Activated naive CD8-positive, alpha-beta T cell treated with anti-CD3 and anti-CD28 coated beads for 36 hours (primary cell): ENCODE measurements around the gene AP3S2. TPM values are rescaled to one million over a fixed set of nuclear protein-coding genes. Genes with fewer than 3 reads are reported as not detected.

Experiments
- DNase-seq: peaks from one replicate; pipeline ENCODE4 v3.0.0; 2021
- H3K27ac Mint-ChIP-seq: one replicate; pipeline ENCODE4 v1.8.0; 2022; ENCODE audit warnings: mild to moderate bottlenecking, moderate library complexity, mixed read lengths
- H3K27me3 Mint-ChIP-seq: one replicate; pipeline ENCODE4 v1.8.0; 2022; ENCODE audit warnings: mild to moderate bottlenecking, mixed read lengths
- H3K36me3 Mint-ChIP-seq: one replicate; pipeline ENCODE4 v1.8.0; 2021; ENCODE audit warnings: mild to moderate bottlenecking, mixed read lengths
- H3K4me1 Mint-ChIP-seq: one replicate; pipeline ENCODE4 v1.8.0; 2021; ENCODE audit warnings: mixed read lengths
- H3K4me3 Mint-ChIP-seq: one replicate; pipeline ENCODE4 v1.8.0; 2022; ENCODE audit warnings: mild to moderate bottlenecking, moderate library complexity, mixed read lengths
- H3K9me3 Mint-ChIP-seq: one replicate; pipeline ENCODE4 v1.8.0; 2022; ENCODE audit warnings: mixed read lengths
- total RNA-seq, 2 experiments: library from RNA; stranded (reverse); gene quantifications; one replicate each; pipeline ENCODE4 v1.2.3, GENCODE V29; 2021

Gene AP3S2
- total RNA-seq, 2 experiments from 2014 or later, result 16.2 to 20.8 TPM

DNA sequence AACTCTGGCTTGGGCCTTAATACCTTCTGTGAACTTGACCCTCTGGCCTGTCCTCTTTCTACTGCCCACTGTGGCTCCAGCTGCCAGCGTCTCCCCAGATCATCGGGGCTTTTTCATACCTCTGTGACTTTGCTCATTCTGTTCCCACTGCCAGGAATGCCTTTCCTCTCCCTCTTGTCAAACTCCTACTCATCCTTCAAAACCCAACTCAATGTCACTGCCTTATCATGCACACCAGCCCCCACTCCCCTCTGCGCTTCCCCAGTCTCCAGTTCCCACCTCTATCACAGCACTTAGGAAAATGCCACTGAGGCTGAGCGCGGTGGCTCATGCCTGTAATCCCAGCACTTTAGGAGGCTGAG, 84.0 kb downstream of the AP3S2 start:
- DNase-seq, result no peak
- H3K4me3 Mint-ChIP-seq, result no peak overlapping the region
- H3K27ac Mint-ChIP-seq, result no peak overlapping the region
- no peaks in the 10 kb centered on the region for H3K9me3 Mint-ChIP-seq
- H3K4me1 Mint-ChIP-seq, result peaks cover 2% of the 10 kb centered on the region
- H3K36me3 Mint-ChIP-seq, result no peaks in the 10 kb centered on the region
- H3K27me3 Mint-ChIP-seq, result peaks cover 19% of the 10 kb centered on the region

DNA sequence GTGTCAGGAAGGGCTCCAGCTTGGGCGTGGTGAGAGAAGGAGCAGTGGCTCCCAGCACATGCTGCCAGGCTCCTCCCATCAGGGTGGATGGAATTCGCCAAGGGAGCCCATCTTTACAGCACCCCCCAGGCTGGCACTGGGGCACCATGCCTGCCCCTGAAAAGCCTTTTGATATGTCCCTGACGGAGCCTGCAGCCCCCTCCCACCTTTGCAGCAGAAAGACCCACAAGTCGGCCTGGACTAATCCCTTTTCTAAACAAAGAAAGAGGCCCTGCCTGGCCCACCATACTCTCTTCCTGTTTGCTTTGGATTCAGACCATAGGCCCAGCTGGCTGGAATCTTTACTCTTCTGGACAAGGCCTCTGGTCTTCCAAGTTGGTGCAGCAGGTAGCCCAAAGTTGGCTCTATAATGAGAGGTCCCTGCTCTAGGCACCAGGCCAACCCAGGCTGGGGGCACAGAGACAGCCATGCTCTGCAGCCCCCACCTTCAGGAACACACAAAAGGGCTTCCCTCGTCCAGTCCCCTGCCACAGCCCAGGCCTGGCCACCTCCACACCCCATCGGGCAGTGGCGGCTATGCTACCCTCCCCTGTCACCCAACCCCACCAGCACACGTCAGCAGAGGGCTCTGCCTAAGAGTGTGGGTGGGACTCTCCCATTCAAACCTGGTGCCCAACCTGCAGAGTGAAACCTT, 84.6 kb downstream of the AP3S2 start:
- no peak for DNase-seq
- no peaks in the 10 kb centered on the region for H3K9me3 Mint-ChIP-seq
- no peak overlapping the region for H3K27ac Mint-ChIP-seq
- H3K27me3 Mint-ChIP-seq, result peaks cover 17% of the 10 kb centered on the region
- H3K4me1 Mint-ChIP-seq, result peaks cover 2% of the 10 kb centered on the region
- no peaks in the 10 kb centered on the region for H3K36me3 Mint-ChIP-seq
- no peak overlapping the region for H3K4me3 Mint-ChIP-seq

DNA sequence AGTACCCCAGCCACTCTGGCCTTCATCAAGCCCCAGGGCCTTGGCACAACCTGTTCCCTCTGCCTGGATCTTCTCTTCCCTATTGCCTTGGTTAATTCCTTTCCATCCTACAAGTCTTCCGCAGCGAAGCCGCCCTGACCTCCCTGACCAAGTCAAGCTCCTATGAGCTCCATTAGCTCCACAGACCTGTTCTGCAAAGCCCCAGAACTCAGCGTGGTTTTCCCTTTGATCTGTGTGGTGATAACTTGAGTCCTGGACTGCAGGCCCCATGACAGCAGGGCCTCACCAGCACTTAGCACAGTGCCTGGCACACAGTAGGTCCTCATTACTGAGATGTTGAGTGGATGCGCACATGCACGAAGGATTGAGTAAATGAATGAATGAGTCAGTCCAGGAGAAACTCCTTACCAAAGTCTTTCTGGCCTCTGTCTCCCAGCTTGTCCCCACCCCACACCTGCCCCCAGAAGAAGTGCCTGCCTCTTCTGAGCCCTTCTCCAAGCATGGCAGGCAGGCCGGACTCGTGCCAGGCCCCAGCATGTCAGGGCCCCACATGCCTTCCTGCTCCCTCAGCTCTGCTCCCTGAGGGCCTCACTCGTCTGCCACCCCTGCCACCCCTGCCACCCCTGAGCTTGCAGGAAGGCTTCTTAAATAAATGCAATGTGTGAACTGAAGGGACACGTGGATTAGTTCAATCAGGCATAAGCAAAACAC, 85.5 kb downstream of the AP3S2 start:
- no peaks in the 10 kb centered on the region for H3K9me3 Mint-ChIP-seq

DNA sequence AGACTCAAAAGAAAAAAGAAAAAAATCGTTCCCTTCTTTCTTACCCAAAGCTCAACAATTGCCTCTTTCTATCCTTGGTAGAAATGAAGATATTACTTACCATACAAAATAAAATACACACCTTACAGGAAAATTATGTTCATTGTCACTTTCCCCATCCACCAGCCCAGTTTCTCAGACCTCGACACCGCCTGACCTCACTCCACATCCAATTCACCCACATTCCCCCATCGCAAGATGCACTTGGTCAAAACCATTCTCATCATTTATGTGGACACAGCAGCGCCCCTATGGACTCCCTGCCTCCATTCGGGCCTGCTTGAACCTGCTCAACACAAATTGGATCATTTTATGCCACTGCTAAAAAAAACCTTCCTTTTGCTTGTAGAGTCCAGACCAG, 86.1 kb downstream of the AP3S2 start:
- no peak overlapping the region for H3K27ac Mint-ChIP-seq
- no peaks in the 10 kb centered on the region for H3K36me3 Mint-ChIP-seq
- H3K4me3 Mint-ChIP-seq, result no peak overlapping the region
- H3K4me1 Mint-ChIP-seq, result no peaks in the 10 kb centered on the region
- H3K27me3 Mint-ChIP-seq, result peaks cover 3% of the 10 kb centered on the region
- DNase-seq, result no peak
- no peaks in the 10 kb centered on the region for H3K9me3 Mint-ChIP-seq

More for the DNA sequence above, 85.5 kb downstream of the AP3S2 start:
- H3K27me3 Mint-ChIP-seq, result peaks cover 9% of the 10 kb centered on the region
- no peaks in the 10 kb centered on the region for H3K4me1 Mint-ChIP-seq
- no peak overlapping the region for H3K4me3 Mint-ChIP-seq
- no peak overlapping the region for H3K27ac Mint-ChIP-seq
- no peak for DNase-seq
- no peaks in the 10 kb centered on the region for H3K36me3 Mint-ChIP-seq

DNA sequence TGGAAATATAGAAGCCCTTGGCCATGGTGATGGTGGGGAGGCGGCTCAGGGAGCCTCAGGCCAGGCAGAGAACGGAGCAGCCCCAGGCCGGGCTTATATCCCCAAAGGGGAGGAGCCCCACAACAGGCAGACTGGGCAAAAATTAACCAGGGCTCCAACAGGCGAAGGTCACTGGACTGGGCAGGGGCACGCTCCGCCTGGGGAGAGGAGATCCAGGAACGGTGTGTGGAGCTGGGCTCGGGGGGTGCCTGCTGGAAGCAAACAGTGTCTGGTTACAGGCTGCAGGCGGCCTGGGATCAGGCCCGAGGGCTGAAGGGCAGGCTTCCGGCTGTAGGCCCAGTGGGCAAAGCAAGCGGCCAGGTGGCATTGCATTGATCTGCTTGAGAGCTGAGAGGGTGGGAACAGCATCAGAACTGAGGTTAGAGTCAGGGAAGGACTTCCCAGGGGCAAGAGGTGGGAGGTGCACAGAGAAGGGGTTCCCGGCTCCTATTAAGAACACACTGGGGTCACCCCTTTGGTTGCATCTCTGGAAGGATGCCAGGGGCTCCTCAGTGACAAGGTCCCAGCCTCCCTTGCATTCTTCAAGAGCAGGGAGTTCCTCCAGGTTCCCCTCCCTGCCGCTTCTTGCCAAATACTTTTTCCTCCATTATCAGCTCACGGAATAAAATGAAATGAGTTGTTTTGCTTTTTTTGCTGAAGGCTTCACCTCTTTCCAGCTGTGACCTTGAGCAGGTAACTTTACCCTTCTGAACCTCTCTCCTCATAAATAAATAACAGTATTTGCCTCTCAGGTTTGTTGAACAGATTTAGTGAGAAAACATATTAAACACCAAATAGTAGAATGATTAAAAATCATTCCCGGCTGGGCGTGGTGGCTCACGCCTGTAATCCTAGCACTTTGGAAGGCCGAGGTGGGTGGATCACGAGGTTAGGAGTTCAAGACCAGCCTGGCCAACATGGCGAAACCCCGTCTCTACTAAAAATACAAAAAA, 86.9 kb downstream of the AP3S2 start:
- no peak for DNase-seq
- Mint-ChIP-seq H3K36me3 (no peaks in the 10 kb centered on the region), H3K27ac (no peak overlapping the region), H3K4me1 (no peaks in the 10 kb centered on the region), H3K27me3 (peaks cover 5% of the 10 kb centered on the region), H3K4me3 (no peak overlapping the region), H3K9me3 (no peaks in the 10 kb centered on the region)

DNA sequence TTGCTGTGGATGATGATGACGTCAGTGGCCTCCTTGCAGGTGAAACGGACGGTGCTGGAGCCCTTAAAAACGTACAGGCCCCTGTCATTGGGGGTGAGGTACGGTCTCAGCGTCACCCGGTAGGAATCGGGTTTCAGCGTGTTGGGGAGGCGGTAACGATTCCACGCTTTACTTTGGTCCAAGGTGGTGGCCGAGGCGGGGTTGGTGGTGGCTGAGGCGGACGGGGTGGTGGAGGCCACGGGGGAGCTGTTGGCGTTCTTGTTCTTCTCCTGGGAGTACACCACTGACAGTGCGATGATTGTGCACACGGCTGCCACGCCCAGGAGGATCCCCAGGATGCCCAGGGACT, 87.6 kb downstream of the AP3S2 start:
- no peak for DNase-seq
- H3K9me3 Mint-ChIP-seq, result no peaks in the 10 kb centered on the region

DNA sequence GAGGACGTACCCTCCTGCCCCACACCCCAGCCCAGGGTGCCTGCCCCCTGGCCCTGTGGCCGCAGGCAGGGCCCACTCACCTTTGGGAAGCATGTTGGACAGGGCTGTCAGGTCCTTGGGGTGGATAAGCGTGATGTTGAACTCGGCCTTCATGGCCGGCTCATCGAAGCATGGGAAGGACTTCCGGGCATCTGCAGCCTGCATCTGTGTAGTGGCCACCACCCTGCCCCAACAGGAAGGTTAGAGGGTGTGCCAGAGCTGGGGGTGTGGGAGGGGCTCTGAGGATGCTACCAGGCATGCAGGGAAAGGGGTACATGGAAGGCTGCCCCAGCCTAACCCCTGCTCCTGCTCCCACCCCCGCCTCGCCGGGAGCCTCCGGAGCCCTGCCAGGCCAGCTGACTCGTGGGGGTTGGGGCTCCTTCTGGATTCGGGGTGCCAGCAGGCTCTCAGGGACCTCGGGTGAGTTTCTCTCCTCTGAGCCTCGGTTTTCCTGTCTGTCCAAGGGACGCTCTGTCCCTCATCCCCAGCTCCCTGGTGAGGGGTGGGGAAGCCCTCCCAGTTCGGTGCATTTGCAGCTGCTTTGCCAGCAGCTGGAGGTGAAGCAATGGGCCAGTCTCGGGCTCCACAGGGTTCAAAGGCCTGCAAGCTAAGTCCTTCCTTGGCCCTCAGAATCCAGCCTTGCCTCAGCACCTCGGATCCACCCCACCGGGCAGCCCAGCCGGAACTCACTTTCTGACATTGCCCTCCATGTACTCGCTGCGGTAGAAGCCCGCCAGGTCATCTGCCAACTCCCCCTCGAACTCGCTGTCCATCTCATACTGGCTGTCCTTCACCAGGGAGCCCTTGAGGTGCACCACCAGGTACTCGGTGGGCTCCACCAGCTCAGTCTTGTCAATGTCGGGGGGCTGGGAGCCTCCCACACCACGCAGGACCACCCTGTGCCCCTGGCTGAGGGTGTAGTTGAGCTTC, 88.3 kb downstream of the AP3S2 start:
- no peak overlapping the region for H3K4me3 Mint-ChIP-seq
- no peak for DNase-seq
- no peaks in the 10 kb centered on the region for H3K4me1 Mint-ChIP-seq
- no peaks in the 10 kb centered on the region for H3K9me3 Mint-ChIP-seq
- peaks cover 5% of the 10 kb centered on the region for H3K27me3 Mint-ChIP-seq
- no peak overlapping the region for H3K27ac Mint-ChIP-seq
- no peaks in the 10 kb centered on the region for H3K36me3 Mint-ChIP-seq

More for the DNA sequence above, 87.6 kb downstream of the AP3S2 start:
- Mint-ChIP-seq H3K27me3 (peaks cover 5% of the 10 kb centered on the region), H3K4me3 (no peak overlapping the region), H3K36me3 (no peaks in the 10 kb centered on the region), H3K27ac (no peak overlapping the region), H3K4me1 (no peaks in the 10 kb centered on the region)

DNA sequence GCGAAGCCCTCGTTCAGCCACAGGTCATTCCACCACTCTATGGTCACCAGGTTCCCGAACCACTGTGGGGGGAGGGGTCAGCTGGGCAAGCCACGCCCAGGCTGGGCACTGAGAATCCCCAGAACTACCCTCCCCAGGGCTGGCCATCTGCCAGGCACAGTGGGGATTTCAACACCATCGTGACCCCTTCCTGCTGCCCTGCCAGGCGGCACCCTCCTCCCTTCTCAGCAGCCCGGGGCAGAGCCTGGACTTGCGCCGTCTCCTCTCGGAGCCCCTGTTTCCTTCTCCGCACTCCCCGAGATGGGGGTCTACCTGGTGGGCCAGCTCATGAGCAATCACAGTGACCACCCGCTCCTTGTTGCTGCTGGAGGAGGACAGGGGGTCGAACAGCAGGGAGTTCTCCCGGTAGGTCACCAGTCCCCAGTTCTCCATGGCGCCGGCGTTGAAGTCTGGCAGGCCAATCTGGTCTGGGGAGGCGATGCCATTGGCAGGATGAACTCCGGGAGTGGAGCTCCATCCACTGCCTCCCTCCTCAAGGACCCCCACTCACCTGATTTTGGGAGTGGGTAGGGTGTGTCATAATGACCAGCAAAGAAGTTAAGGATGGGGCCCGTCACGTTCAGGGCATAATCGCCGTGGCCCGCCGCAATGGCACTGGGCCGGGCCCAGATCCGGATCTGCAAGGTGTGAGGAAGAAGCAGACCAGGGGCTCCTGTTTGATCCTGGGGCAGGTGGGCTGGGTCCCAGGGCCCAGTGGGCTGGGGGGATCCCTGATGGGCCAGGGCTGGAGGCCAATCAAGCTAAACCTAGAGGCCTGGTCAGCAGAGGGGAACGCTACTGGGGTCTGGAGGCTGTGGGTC, 89.6 kb downstream of the AP3S2 start:
- no peak overlapping the region for H3K27ac Mint-ChIP-seq
- no peak overlapping the region for H3K4me3 Mint-ChIP-seq
- H3K9me3 Mint-ChIP-seq, result no peaks in the 10 kb centered on the region
- H3K4me1 Mint-ChIP-seq, result no peaks in the 10 kb centered on the region
- H3K36me3 Mint-ChIP-seq, result no peaks in the 10 kb centered on the region
- no peak for DNase-seq
- H3K27me3 Mint-ChIP-seq, result peaks cover 5% of the 10 kb centered on the region

DNA sequence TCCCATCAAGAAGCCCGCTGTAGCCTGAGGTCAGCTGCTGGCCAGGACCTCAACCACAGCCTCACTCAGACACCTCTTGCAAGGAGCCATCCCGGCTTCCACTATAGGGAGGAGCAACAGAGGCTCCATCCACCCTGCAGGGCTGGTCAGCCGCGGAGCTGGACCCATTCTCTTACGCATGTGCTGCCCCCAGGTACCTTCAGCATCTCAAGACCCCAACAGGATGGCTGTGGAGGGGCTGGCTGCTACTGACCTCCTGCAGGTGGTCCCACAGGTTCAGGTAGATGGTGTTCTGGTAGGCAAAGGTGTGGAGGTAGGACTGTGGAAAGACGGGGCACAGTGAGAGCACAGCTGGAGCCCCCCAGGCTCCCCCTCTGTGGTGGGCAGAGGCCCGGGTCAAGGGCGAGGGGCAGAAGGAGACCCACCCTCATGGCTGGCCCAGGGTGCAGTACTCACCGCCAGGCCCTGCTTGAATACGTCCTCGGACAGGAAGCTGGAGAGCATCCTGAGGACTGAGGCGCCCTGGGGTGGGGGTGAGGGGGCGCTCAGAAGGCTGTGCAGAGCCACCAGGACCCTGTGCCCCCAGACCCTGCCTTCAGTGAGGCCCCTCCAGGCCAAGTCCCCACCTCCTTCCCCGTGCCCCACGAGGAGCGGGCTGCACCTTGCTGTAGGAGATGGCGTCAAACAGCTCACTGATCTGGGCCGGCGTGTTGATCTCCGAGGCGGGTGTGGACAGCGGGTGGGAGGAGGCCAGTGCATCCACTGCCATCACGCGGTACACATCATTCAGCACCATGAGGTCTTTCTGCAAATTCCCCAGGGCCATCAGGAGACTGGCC, 90.6 kb downstream of the AP3S2 start:
- Mint-ChIP-seq H3K9me3 (no peaks in the 10 kb centered on the region), H3K4me1 (no peaks in the 10 kb centered on the region), H3K27ac (no peak overlapping the region), H3K36me3 (no peaks in the 10 kb centered on the region), H3K4me3 (no peak overlapping the region), H3K27me3 (peaks cover 5% of the 10 kb centered on the region)
- no peak for DNase-seq

DNA sequence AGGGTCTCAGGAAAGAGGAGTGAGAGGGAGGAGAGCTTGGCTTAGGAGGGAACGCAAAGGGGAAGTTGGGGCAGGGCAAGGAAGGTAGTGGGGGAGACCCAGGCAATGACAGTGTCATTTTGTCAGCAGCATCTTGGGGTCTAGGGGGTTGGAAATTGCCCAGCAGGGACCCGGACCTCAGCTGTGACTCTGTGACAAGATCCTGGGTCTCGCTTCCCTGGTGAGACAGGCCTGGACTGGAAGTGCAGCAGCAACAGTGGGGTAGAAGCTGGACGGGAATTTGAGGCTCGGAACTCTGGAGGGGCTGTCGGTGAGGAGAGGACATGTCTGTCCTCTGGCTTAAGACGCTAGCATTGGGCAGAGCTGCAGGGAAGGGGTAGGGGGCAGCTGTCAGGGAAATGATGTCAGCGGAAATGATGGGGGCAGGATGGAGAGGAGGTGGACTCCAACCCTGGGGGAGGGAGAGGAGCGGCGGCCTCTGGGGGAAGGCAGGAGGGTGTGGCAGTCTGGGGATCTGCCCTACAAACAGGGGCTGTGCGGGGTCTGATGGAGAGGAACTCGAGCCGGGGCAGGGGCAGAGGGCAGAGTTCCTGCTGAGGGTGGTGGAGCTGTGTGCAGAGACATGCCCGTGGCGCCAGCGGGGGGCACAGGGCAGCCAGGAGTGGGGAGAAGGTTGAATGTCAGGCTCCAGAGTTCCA, 91.4 kb downstream of the AP3S2 start:
- Mint-ChIP-seq H3K27me3 (peaks cover 5% of the 10 kb centered on the region), H3K9me3 (no peaks in the 10 kb centered on the region), H3K27ac (no peak overlapping the region), H3K36me3 (no peaks in the 10 kb centered on the region), H3K4me3 (no peak overlapping the region), H3K4me1 (no peaks in the 10 kb centered on the region)
- no peak for DNase-seq

DNA sequence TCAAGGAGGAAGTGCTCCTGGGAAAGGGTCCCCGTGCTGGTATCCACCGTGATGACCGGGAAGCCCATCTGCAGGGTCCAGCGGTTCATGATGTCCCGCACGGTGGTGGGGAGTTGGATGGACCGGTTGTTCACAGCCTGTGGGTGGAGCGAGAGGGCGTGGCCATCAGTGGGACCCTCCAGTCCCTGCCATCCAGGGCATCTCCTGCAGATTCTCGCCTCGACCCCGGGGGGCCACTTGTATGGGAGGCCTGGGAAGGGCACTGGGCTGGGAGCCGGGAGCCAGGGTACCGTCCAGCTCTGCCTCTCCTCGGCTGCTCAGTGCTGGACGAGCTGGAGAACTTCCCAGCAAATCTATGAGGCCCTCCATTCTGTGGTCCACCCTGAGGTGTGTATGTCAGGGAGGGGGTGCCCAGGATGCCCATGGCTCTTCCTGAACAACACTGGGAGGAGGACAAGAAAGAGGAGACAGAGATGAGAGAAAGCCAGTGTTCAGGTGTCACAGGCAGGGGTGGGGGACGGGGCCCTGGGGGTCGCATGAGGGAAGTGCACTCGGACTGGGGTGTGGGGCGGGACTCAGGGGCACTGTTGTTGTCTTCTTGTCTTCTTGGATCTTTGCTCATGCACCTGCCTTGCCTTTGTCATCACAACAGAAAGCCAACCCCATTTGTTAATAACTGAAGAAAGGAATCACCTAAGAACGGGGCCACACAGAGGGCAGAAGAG, 92.2 kb downstream of the AP3S2 start:
- Mint-ChIP-seq H3K4me3 (no peak overlapping the region), H3K4me1 (no peaks in the 10 kb centered on the region), H3K9me3 (peaks cover 2% of the 10 kb centered on the region), H3K27ac (no peak overlapping the region), H3K36me3 (no peaks in the 10 kb centered on the region), H3K27me3 (peaks cover 5% of the 10 kb centered on the region)
- DNase-seq, result no peak

DNA sequence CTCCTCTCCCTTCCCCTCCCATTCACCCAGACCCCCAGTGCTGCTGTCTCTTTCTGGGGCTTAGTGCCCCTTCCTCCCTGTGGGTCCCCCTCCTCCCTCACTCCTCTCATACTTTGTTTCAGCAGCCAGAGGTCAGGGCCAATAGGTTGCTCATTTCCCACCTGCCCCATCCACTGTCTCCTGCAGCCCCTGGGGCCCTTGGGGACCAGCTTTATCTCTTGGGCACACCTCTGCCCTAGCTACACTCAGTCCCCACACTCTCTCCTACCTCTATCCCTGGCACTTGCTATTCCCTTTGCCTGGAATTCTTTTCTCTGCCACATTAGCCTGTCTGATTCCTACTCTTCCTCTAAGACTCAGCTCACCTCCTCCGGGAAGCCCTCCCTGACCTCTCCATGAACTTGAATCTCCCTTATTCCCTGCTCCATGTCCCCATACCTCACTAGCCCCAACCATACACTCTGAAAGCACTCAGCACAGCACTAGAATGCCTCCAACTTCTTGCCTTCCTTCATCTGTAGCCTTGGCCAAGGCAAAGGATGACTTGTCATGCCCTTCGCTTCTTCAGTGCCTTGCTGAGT, 93.8 kb downstream of the AP3S2 start:
- Mint-ChIP-seq H3K9me3 (peaks cover 5% of the 10 kb centered on the region), H3K4me3 (no peak overlapping the region), H3K27me3 (peaks cover 5% of the 10 kb centered on the region), H3K4me1 (no peaks in the 10 kb centered on the region), H3K36me3 (no peaks in the 10 kb centered on the region), H3K27ac (no peak overlapping the region)
- DNase-seq, result no peak
